Activated effector memory CD4-positive, alpha-beta T cell treated with anti-CD3 and anti-CD28 coated beads, Interleukin-2, amount 50 U/mL, for 16 hours (primary cell): ENCODE measurements around the gene GPR65.
"Not testable (repeated sequence)": the region's sequence is repeated elsewhere in the genome, so short reads cannot be mapped to it uniquely, and the experiment has no call there.

Source experiments
- DNase-seq: peaks from one replicate; pipeline ENCODE4 v3.0.0-alpha.2; 2020

The GPR65 gene

DNA sequence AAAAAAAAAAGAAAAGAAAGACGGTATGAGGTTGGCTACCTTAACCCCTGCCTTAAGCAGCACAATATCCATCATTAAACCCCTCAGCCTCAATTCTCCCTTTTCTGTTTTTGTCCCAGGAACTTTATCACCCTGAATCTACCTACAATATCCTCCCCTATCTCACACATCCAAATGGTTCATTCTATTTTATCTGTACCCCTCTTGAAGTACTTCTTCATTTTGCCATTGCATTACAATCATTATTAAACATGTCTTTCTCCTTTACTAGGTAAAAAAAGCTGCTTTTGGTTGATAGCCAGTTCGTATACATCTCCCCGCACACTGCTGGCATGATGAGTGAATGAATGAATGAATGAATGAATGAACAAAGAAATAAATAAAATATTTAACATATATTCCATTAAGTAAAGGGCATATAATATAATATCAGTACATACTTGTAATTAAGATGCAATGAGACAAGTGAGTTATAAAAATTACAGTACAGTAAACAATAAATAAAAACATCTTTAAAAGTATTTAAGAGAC is 364 bp upstream of the GPR65 start:
- no peak for DNase-seq

DNA sequence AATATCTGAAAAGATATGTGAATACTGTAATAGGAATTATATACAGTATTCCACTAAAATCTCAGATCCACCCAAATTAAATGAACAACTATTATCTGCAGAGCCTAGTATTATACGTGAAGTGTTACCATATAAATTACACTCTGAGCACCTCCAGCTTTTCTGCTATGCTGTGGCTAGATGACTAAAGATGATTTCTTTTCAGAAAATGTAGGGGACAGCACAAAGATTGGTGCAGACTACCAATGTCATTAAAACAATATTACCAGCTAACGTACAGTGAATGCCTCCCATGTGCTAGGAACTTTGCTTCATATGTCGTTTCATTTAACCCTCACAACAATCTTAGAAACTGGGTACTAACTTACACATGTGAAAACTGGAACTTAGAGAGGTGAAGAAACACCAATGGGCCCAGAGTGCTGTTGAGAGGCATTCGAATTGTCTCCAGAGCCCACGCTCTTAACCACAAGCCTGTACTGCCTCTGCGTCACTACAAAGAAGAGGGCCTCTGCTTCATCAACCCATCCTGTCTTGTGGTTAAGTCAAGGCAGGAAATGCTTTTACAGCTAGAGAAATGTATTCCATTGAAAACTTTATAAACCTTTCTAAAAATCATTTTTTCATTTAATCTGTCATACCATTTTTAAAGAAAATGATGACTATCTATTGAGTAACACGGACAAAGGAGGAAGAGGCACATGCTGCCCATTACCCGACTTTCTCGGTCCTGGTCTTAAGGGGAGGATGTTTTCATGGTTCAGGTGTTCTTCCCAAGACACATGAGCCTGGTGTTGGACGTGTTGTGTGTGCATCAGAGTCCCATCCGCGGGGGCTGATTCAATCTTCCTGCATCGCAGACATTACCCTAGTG is 1.3 kb downstream of the GPR65 start:
- DNase-seq, result peak; percentile 87

DNA sequence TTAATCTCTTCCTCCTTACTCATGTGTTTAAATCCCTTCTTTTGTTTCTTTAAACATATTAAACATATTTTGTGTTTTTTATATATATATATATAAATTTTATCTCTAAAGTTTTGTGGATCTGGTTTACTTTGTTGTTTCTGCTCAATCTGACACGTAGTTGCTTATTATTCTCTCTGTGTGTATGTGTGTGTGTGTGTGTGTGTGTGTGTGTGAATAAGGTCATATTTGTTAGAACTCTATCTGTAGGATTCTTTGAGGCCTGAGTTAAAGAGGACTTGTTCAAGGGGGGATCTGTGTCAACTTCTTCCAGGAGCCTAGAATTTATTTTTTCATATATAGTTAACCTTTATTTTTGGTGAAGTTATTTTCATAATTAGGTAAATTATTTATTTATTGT is 2.7 kb downstream of the GPR65 start:
- no peak for DNase-seq

GRCh38 chr14:88008039-88008742 is 3.3 kb downstream of the GPR65 start:
- DNase-seq, result no peak

GRCh38 chr14:88009486-88009885 is 4.6 kb downstream of the GPR65 start:
- DNase-seq, result no peak

DNA sequence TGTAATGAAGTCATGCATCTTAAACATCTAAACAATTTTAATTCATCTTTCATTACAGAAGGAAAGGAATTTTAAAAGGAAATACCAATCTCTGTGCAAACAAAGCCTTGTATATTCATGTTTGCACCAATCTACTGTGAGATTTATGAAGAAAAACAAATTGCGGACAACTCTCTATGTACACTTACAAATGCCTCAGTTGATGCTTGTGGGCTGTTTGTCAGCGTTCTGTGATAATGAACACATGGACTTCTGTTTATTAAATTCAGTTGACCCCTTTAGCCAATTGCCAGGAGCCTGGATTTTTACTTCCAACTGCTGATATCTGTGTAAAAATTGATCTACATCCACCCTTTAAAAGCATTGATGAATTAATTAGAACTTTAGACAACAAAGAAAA is 5.4 kb downstream of the GPR65 start:
- DNase-seq, result no peak

GRCh38 chr14:88012495-88012894 is 7.6 kb downstream of the GPR65 start:
- DNase-seq, result no peak

DNA sequence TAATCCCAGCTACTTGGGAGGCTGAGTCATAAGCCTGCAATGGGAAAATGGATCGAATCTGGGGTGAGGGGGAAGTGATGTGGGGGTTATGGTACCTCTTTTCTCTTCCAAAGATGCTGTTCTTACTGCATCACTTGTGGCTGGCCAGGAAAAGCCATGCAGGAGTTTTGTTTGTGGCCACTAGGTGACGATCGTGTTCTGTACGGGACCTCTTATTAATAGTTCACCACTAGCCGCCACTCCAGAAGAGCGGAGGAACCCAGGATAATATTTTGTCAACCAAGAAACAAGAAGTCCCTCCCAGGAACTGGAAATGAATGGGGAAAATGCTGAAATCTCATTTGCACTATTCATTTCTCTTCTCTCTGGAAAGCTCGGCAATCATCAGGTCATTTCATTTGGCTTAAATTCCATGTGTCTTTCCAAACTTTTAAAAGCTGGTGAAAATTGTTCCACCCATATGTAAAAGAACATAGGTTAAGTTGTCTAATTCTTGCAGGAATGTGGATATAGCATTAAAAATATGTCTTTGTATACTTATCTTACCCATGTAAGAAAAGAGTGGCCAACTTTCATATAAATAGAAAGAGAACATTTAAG is 8.9 kb downstream of the GPR65 start:
- DNase-seq, result peak; percentile 72

GRCh38 chr14:88016768-88017167 is 11.8 kb downstream of the GPR65 start:
- DNase-seq, result no peak

- no peak for DNase-seq
These were observed 12.6 kb downstream of the GPR65 start for GRCh38 chr14:88017535-88017934.

DNA sequence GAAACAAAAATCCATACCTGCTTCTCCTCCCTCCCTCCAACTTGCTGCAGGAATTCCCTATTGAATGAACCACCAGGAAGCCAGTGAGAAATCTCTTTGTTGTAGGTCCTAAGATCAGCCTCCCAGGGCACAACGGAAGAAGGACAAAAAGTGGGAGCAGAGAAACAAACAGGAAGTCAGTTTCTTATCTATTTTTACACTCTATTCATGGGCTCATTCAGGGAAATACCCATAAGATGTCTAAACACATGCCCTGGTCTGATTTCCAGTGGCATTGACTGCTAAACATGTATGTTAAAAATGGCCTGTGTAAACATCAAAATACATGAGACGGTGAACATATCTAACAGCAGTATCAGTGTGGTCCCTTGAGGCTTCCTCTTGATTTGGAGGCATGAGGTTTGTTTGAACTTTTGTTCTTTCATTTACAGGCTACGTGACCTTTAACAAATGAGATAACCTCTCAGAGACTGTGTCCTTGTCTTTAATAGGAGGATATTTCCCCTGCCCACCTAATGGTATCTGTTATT is 18.8 kb downstream of the GPR65 start:
- DNase-seq, result no peak

- not testable (repeated sequence) for DNase-seq
These were observed 19.5 kb downstream of the GPR65 start for GRCh38 chr14:88024252-88025086.

DNA sequence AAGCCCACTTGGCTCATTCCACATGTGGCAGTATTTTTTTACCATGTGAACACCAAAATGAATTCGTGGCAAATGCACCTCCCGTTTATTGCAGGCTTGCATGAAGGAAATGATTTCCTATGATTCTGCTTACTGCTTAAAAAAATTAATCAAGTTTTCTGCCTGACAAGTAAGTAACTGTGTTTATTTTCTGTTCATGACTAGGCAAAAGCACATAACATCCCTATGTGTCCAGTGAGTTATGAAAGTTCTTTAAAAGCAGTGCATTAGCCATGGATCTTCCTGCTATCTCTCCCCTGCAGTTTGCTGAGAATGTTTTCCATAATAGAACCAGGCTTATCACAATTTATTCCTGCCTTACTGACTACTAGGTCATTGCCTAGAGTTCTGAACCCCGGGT is 20.4 kb downstream of the GPR65 start:
- no peak for DNase-seq

DNA sequence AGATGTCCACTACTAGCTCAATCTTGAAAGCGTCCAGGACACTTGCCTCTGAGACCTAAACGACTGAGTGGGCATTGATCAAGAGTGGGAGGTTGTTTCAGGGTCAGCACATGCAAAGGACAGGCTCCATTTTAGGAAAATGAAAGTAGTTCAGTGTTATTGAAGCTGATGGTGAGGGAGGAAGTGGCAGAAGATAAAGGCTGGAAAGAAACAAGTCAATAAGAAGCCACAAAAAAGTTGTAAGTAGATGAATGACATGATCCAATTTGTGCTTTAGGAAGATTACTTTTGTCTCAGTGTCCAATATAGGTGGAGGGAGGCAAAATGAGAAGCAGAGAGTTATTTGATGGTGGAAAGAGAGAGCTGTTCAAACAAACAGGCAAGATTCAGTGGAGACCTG is 22.0 kb downstream of the GPR65 start:
- no peak for DNase-seq

DNA sequence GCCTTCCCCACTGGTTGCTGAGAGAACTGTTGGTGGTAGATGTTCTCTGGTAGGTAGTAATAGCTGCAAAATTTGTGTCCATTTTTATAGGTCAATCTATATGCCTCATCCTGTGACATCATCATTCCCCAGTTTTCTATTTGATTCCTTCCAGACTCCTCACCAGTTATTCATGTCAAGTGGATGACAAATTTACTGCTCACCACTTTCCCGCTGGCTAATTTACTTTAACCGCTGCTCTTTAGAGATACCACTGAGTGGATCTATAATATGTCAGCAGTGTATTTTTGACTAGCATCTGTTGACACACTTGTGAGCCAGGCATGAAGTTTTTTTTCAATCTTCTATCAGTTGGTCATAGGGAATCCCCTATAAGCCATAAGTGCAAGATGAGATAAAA is 24.6 kb downstream of the GPR65 start:
- DNase-seq, result no peak

- no peak for DNase-seq
These were observed 25.1 kb downstream of the GPR65 start for GRCh38 chr14:88030079-88030478.

DNA sequence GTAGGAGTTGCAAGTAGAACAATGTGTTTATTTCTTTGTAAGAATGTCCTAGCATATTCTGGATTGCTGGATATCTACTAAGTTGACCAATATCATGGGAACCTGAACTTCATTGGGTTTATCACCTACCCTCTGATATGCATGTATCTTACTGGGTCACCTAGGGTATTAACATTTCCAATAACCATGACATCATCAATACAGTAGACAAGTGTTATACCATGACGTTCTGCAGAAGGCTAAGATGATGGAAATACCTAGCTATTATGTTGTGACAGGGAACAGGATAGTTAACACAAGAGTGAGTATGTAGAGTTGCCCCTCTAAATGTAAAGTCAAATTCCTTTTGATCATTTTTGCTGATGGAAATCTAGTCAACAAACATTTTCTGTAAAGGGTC is 26.0 kb downstream of the GPR65 start:
- no peak for DNase-seq

GRCh38 chr14:88032373-88032772 is 27.4 kb downstream of the GPR65 start:
- no peak for DNase-seq

DNA sequence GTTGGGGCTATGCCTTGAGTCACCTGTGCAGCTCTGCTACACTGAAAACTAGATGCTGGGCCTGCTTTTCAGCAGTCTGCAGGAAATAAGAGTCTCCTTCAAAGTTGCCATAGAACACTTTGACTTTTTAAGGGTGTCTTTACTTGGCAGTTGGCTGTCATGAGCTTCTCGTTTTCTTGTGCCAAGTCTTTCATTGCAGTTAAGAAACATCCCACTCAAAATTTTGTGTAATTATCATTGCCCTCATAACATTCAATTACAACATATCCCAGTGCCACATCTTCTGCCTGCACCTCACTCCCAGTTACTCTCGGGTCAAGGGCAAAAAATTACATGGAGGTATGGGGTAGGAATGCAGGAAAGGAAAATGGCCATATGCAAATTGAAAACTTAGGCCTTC is 29.1 kb downstream of the GPR65 start:
- DNase-seq, result no peak

- no peak for DNase-seq
These were observed 31.5 kb downstream of the GPR65 start for GRCh38 chr14:88036422-88036821.

- DNase-seq, result no peak
These were observed 32.4 kb downstream of the GPR65 start for GRCh38 chr14:88037325-88037724.

GRCh38 chr14:88039197-88039596 is 34.3 kb downstream of the GPR65 start:
- no peak for DNase-seq

- no peak for DNase-seq
These were observed 35.2 kb downstream of the GPR65 start for GRCh38 chr14:88040146-88040545.
